Kidney epithelial cell (primary cell): Measurements from ENCODE around the gene GPR17. TPM values are rescaled to one million over a fixed set of nuclear protein-coding genes. Genes with fewer than 3 reads are reported as not detected.

Experiments
- DNase-seq: peaks from one replicate; pipeline ENCODE4 v3.0.0-alpha.2; 2010; ENCODE audit warnings: low read depth
- H3K27me3 ChIP-seq: 2 replicates; pipeline ENCODE4 v1.6.0; 2011; ENCODE audit warnings: low read length; ENCODE audit not compliant: control insufficient read depth, insufficient read depth
- H3K36me3 ChIP-seq: 2 replicates; pipeline ENCODE4 v1.5.1; 2011; ENCODE audit warnings: low read length; ENCODE audit not compliant: control insufficient read depth, insufficient read depth
- H3K4me3 ChIP-seq: 2 replicates; pipeline ENCODE4 v1.5.1; 2011; ENCODE audit warnings: low read depth, mild to moderate bottlenecking, control low read depth, low read length
- CTCF ChIP-seq: IDR thresholded peaks from 2 replicates; pipeline ENCODE4 v1.5.1; 2011; ENCODE audit warnings: mild to moderate bottlenecking, moderate library complexity, low read length, control low read depth, inconsistent platforms; ENCODE audit not compliant: insufficient read depth, poor library complexity, severe bottlenecking
- total RNA-seq: library from RNA; depleted of rRNA; stranded (reverse); fragments of >200 nt; gene quantifications from 2 replicates; pipeline ENCODE4 v1.2.3, GENCODE V29; 2015

Gene GPR17
- total RNA-seq, 1 donor from 2014 or later: not detected

- no peaks in the 10 kb centered on the region for H3K36me3 ChIP-seq
- DNase-seq: no peak
- H3K27me3 ChIP-seq: peaks cover 37% of the 10 kb centered on the region
- TF ChIP-seq CTCF: no peak
- no peak overlapping the region for H3K4me3 ChIP-seq
Measured at GRCh38 chr2:127676906-127677305, 31.0 kb downstream of the GPR17 start.

GRCh38 chr2:127678531-127678930, 32.6 kb downstream of the GPR17 start:
- no peak for TF ChIP-seq CTCF
- Histone ChIP-seq H3K4me3 (no peak overlapping the region), H3K36me3 (no peaks in the 10 kb centered on the region), H3K27me3 (peaks cover 37% of the 10 kb centered on the region)
- no peak for DNase-seq

GRCh38 chr2:127678991-127679390, 33.0 kb downstream of the GPR17 start:
- DNase-seq: no peak
- no peak overlapping the region for H3K4me3 ChIP-seq
- H3K27me3 ChIP-seq: peaks cover 37% of the 10 kb centered on the region
- TF ChIP-seq CTCF: no peak
- H3K36me3 ChIP-seq: no peaks in the 10 kb centered on the region

- Histone ChIP-seq H3K36me3 (no peaks in the 10 kb centered on the region), H3K27me3 (peaks cover 30% of the 10 kb centered on the region), H3K4me3 (no peak overlapping the region)
- TF ChIP-seq CTCF: no peak
- DNase-seq: no peak
Measured at GRCh38 chr2:127679680-127680361, 33.9 kb downstream of the GPR17 start.

GRCh38 chr2:127680706-127681287, 34.8 kb downstream of the GPR17 start:
- no peak for TF ChIP-seq CTCF
- Histone ChIP-seq H3K4me3 (no peak overlapping the region), H3K27me3 (peaks cover 26% of the 10 kb centered on the region), H3K36me3 (no peaks in the 10 kb centered on the region)
- no peak for DNase-seq
